H1 (cell line): Measurements from ENCODE around the gene SPOCK1. TPM values are rescaled to one million over a fixed set of nuclear protein-coding genes. Genes with fewer than 3 reads are reported as not detected.

Source experiments
- CHD7 ChIP-seq: fragments of 300-600 bp; sonication (generic); IDR thresholded peaks from 2 replicates; pipeline ENCODE4 v1.7.1; 2012; ENCODE audit warnings: low read length, moderate library complexity, mild to moderate bottlenecking, inconsistent platforms; ENCODE audit not compliant: insufficient replicate concordance
- CREB1 ChIP-seq: IDR thresholded peaks from 2 replicates; pipeline ENCODE4 v1.6.1; 2012; ENCODE audit warnings: inconsistent platforms
- HDAC2 ChIP-seq, 2 experiments: fragments of 300-600 bp in 1 of 2; sonication (generic) in 1 of 2; IDR thresholded peaks; 2 replicates each; pipeline ENCODE4 v1.6.1; 2011 to 2012; ENCODE audit warnings: low read depth in 2 of 2, low read length in 2 of 2, mild to moderate bottlenecking in 2 of 2, moderate library complexity in 2 of 2, borderline replicate concordance in 1 of 2, inconsistent platforms in 1 of 2
- polyA plus RNA-seq, 7 experiments: library from polyadenylated mRNA; depleted of rRNA in 3 of 7; stranded (reverse) in 5 of 7; unstranded in 2 of 7; fragments of >200 nt in 5 of 7; fragments of 200-250 nt in 2 of 7; gene quantifications; 1 replicate in 5 of 7; 2 replicates in 1 of 7; 4 replicates in 1 of 7; pipeline versions ENCODE4 v1.2.1 to v1.2.3, GENCODE V29; 2011 to 2013; ENCODE audit warnings: missing spikeins in 2 of 7, mixed read lengths in 2 of 7
- total RNA-seq: library from RNA; stranded (reverse); fragmentation: NEBNext Ultra II Directional; extraction: Animal tissue kit (Norgen Biotek cat#: 25700); gene quantifications from 2 replicates; pipeline ENCODE4 v1.2.1, GENCODE V29; 2021

SPOCK1 gene
- total and polyA plus RNA-seq, 2 of the 8 experiments (the other 6 are each of a cell fraction or from before 2014, with no cell fraction given) = 6.9 to 18.1 TPM

GRCh38 chr5:137122558-137122957 is 376.6 kb downstream of the SPOCK1 start (continued):
- no peak for TF ChIP-seq CHD7
- no peak for TF ChIP-seq HDAC2 (IDR thresholded peaks at IDR 0.05; ENCODE audit: borderline replicate concordance in 1 of 2, low read depth in 2 of 2, low read length in 2 of 2)
- no peak for TF ChIP-seq CREB1
- TF ChIP-seq, all 59 proteins: peak for 0
